ENCODE data around the gene UNCX.

UNCX gene

GRCh38 chr7:1284743-1285458 lies 52.2 kb downstream of the UNCX start:
- DNase-seq = peak; percentile 73
- Histone ChIP-seq H3K36me3 (no peaks in the 10 kb centered on the region), H3K27ac (no peak overlapping the region; the same call in 1 of the 2 replicates), H3K9me3 (ENCODE audit: severe bottlenecking) (peaks cover 3% of the 10 kb centered on the region), H3K27me3 (ENCODE audit: insufficient read depth, low read depth, severe bottlenecking) (no peaks in the 10 kb centered on the region), H3K4me3 (ENCODE audit: low read depth, low read length) (no peak overlapping the region; the same call in 1 of the 2 replicates)
- TF ChIP-seq, protein P1, sequence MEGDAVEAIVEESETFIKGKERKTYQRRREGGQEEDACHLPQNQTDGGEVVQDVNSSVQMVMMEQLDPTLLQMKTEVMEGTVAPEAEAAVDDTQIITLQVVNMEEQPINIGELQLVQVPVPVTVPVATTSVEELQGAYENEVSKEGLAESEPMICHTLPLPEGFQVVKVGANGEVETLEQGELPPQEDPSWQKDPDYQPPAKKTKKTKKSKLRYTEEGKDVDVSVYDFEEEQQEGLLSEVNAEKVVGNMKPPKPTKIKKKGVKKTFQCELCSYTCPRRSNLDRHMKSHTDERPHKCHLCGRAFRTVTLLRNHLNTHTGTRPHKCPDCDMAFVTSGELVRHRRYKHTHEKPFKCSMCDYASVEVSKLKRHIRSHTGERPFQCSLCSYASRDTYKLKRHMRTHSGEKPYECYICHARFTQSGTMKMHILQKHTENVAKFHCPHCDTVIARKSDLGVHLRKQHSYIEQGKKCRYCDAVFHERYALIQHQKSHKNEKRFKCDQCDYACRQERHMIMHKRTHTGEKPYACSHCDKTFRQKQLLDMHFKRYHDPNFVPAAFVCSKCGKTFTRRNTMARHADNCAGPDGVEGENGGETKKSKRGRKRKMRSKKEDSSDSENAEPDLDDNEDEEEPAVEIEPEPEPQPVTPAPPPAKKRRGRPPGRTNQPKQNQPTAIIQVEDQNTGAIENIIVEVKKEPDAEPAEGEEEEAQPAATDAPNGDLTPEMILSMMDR (IDR thresholded peaks at IDR 0.05; ENCODE audit: low read depth, low read length) = no peak

GRCh38 chr7:1285556-1286301 lies 53.1 kb downstream of the UNCX start:
- TF ChIP-seq, protein P1 (IDR thresholded peaks at IDR 0.05; ENCODE audit: low read depth, low read length) = no peak
- no peak overlapping the region for H3K27ac ChIP-seq
- no peak overlapping the region for H3K4me3 ChIP-seq (ENCODE audit: low read depth, low read length)
- DNase-seq = no peak
- H3K36me3 ChIP-seq = no peaks in the 10 kb centered on the region
- peaks cover 3% of the 10 kb centered on the region for H3K9me3 ChIP-seq (ENCODE audit: severe bottlenecking)
- no peaks in the 10 kb centered on the region for H3K27me3 ChIP-seq (ENCODE audit: insufficient read depth, low read depth, severe bottlenecking)

All from WERI-Rb-1 (cell line).